ENCODE data around the gene KIR2DL3.
"Not testable (repeated sequence)": the region's sequence is repeated elsewhere in the genome, so short reads cannot be mapped to it uniquely, and the experiment has no call there.

DNA sequence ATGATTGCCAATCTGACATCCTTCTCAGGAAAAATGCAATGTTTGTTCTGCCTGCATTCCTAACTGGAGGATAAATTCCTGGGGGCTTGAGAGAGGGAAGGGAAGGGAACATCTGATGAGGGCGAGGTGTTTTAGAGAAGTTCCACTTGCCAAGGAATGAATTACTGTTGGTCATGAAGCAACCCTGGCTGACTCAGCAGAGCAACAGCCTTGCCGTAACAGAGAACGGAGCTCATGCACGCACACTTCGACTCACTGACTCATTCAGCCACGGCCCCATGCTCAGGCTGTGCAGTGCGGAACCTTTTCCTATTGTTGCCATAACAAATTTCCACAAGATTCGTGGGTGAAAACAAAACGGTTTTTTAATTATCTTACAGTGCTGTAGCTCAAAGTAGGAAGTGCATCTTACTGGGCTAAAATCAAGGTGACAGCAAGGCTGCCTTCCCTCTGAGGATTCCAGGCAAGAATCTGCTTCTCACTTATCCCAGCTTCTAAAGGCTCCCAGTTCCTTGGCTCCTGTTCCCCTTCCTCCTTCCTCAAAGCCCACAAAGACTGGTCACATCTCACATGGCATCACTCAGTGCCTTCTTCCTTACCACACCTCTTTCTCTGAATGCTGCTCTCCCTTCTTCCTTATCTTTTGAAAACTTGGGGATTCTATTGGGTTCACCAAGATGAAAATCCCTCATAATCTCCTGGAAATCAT lies 9.5 kb downstream of the KIR2DL3 start:
- TF ChIP-seq, protein P1, sequence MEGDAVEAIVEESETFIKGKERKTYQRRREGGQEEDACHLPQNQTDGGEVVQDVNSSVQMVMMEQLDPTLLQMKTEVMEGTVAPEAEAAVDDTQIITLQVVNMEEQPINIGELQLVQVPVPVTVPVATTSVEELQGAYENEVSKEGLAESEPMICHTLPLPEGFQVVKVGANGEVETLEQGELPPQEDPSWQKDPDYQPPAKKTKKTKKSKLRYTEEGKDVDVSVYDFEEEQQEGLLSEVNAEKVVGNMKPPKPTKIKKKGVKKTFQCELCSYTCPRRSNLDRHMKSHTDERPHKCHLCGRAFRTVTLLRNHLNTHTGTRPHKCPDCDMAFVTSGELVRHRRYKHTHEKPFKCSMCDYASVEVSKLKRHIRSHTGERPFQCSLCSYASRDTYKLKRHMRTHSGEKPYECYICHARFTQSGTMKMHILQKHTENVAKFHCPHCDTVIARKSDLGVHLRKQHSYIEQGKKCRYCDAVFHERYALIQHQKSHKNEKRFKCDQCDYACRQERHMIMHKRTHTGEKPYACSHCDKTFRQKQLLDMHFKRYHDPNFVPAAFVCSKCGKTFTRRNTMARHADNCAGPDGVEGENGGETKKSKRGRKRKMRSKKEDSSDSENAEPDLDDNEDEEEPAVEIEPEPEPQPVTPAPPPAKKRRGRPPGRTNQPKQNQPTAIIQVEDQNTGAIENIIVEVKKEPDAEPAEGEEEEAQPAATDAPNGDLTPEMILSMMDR (IDR thresholded peaks at IDR 0.05): not testable (repeated sequence)
- not testable (repeated sequence) for TF ChIP-seq POLR2A, EP300 (IDR thresholded peaks at IDR 0.05)
